HG02610 (cell line): ENCODE measurements around the gene ITPRID2.
A peak's percentile ranks its signal among the peaks of the same experiment; 100 is the strongest.

Experiments used
- ATAC-seq: cut with Tn5 transposase; IDR thresholded peaks from one replicate; pipeline ENCODE4 v1.9.1; 2021; ENCODE audit warnings: mild to moderate bottlenecking, moderate library complexity; ENCODE audit not compliant: unreplicated experiment

Gene ITPRID2

DNA sequence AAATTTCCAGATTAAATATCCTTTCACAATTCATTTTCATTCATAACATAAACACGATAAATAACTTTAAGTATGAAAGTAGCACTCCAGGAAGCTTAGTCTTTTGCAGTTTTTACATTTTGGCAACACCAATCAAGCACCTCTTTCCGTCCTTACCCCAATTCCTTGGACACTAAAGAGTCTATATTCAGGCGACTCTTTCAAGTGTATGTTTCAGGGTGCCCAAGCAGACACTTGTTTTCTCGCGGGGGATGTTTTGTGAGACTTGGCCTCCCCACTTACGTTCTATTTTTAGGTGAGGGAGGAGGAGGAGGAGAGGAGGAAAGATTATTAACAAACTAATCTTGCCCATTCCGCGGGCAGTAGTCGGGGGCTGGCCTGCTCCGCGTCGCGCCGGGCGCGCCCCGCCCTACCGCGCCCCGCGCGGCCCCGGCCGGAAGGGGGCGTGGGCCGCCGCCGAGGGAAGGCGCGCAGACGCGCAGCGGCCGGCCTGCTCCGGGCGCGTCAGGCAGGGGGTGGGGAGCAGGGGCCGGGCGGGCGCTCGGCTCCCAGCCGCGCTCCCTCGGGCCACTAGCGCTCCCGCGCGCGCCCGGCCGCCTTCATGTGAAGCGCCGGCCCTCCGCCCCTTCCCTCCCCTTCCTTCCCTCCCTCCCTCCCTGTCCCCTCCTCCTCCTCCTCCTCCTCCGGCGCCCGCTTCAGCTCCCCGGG, at the start of gene ITPRID2:
Gene ITPRID2, plus strand, starts transcription at position 473 of the 708 bp plus-strand sequence. CDS start 337 bp downstream, outside the sequence.
- ATAC-seq = peak; percentile 96

DNA sequence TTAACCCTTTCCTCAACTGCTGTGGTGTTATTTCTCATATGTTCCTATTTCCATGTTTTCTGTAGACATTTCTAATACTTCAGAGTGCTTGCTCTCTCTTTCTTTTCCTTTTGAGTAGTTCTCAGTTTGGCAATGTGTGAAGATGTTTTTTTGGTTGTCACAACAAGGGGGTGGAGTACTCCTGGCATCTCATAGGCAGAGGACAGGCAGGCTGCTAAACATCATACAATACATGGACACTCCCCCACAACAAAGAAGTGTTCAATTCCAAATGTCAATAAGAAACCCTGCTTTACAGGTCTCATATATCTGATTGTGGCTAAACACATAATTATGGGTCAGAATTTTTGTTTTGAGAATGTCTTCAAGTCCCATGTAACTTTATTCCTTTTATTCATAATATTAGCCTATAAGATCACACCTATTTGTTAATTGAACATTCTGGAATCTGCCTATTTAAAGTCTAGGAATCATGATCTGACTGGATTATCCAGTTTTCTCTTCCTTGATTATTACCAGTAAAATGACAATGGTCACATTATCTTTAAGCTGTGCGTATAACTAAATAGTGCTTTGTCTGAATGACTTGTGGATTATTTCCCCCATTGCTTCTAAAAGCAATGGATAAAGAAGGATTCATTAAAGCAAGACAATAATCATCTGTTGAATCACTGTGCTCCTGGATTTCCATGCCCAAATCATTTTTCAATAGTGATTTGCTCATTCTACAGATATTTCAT, 46.8 kb upstream of the ITPRID2 start:
- no peak for ATAC-seq

DNA sequence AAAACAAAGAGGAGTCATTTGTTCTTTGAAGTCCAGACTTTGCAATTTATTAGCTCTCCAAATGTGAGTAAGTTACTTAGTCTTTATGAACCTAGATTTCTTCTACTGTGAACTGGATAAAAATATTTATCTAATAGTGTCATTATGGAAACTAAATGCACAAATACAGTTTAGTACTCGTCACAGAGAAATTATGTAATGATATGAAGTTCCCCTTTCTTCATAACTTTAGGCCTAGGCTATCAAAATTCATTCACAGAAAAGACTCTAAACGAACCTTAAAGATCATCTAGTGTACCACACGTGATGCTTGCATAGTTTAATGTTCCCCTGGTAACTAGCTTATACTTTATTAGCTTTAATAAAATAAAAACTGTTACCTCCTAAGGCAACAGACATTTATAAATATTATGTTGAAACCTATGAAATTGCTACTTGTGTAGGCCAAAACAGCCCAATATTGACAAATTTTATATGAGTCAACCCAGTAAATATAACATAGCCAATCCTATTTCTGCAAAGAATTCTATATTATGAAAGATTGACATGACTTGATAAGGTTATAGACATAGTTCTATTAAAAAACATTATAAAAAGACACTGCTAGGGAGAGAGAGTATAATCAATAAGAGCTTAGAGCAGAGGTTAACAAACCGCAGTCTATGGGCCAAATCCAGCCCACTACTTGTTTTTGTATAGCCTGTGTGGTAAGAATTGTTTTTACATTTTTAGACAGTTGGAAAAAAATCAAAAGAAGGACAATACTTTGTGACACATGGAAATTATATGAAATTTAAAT, 44.9 kb upstream of the ITPRID2 start:
- ATAC-seq = no peak

DNA sequence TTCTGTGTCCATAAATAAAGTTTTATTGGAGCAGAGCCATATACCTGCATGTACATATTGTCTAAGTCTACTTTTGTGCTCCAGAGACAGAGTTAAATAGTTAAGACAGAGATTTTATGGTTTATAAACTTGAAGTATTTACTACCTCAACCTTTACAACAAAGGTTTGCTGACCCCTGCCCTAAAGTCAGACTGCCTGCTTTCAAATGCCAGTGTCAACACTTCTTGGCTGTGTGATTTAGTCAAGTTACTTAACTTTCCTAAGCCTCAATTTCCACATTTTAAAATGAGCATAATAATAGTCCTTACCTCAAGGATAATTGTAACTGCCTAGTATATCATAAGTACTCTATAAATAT, 44.4 kb upstream of the ITPRID2 start:
- no peak for ATAC-seq

DNA sequence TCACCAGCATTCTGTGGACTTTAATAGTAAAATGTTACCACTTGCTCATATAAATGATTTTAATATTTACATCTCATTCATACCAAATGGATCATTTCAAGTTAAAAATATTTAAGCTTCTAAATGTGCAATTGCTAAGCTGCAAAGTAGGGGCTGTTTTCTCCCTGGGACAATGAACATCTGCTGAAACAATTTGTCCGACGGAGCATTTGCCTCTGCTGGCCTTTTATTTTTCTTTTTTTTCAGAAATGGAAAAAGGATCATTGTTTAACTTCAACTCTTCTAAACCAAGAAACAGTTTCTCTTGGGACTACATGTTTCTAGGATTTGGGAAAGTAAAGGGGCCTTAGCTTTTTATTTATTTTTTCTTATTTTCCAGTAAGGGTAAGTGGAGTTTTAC, 43.8 kb upstream of the ITPRID2 start:
- no peak for ATAC-seq

DNA sequence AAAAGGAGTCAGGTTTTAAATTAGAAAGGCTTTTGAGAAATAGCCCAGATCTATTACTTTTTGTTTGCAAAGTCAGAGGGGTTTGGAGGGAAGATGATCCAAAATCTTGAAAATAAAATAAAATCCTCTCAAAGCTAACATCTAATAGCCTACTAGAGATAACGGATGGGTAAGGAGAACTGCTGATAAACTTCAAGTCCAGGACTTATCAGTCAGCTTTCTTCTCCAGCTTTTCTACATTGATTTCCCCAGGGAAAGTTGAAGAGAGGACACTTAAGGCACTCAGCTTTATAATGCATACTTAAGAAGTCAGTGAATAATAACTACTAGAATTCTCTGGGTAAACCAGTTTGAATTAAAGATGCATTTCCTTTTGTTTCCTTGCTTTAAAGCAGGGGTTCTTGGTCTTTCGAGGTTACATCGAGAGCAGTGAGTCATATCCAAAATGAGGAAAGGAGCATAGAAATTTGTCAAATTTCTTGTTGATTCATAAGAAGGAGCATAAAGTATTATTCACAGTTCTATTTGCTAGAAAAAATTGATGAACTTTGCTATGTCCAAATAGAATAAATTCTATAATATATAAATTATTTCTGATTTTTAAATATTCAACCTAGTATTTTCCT, 43.2 kb upstream of the ITPRID2 start:
- no peak for ATAC-seq

DNA sequence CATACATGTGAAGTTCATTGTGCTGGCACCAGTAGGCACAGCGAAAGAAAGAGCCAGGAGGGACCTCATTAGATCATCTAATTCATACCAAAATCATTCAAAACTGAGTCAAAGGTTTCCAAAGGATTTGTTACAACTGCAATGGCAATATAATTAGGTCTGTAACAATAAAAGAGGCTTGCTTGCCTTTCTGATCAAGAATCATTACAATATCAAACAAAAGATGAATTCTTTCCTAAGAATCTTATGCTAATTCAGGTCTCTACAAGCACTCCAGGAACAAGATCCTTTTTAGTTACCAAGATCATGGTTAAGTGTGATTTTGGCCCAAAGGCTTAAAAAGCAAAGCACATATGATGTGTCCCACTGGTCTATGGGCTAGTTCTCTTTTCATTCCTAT, 41.9 kb upstream of the ITPRID2 start:
- ATAC-seq = no peak

DNA sequence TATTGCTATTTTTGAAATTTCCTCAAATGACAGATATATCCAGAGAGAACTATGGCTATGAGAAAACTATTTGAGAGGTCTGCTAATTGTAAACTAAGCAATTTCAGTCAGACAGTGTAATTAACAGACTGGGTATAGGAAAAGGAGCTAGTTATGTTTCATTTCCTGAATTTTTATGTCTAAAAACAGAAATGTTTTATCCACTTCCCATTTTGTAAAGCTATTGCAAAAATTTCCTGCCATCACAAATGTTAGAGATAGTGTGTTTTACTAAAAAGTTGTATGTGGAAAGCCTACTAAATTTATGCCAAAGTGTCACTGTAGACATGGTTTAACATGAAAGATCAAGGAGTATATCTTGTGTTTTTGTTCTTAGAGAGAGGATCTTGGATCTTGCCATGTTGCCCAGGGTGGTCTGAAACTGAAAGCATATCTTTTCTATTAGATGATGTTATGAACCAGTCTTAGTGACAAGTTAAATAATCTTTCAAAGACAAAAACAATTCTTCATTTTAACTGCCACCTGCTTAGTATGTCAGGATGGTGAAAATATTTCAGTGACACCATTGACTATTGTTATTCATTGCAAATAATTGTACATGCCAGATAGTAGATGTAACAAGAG, 40.5 kb upstream of the ITPRID2 start:
- ATAC-seq = no peak

DNA sequence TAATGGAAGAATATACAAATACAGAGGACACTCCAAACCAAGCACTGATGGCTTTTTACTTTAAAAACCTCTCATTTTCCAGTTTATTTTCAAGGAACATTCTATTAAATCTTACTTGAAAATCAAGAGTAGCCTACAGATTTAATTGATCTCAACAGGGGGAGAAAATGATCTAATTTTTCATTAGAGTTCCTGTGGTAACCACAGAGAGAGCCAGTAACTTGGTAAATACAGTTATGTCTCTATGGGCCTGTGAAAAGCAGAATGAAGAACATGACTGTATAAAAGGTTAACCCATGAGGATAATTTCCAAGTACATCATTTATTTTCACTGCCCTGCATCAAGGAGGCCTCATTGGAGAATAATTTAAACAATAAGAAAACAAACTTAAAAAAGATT, 39.8 kb upstream of the ITPRID2 start:
- no peak for ATAC-seq

DNA sequence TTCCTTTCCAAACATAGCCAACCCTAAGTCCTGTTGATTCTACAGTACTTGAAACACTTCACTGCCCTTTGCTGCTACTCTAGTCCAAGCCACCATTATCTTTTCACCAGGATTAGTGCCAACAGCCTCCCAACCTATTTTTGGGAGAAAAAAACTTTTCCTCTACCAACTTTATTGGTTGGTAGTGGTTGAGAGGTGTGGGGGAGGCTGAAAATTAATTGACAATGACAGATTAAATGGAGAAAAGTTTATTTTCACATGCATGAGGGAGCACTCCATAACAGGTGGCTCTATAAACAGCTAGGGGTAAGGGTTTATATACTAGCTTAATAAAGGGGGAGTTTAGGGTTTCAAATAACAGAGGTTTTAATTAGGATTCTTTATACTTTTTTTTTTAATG, 37.8 kb upstream of the ITPRID2 start:
- no peak for ATAC-seq

DNA sequence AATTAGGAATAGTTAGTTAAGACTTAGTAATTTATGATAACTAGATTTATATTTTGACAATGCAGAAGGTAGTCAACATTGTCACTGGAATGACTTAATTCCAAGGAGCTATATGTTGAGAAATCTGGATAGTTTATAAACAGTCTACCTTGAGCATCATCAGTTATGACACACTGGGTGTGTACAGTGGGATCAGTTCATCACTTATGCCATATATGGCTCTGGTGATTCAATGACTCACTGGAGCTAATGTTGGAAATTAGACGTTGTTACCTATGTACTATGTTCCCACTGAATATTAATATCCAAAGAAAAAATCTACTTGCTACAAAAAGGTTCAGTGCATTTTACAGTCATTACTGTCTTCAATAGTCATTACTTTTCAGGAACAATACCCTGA, 34.0 kb upstream of the ITPRID2 start:
- ATAC-seq = no peak

DNA sequence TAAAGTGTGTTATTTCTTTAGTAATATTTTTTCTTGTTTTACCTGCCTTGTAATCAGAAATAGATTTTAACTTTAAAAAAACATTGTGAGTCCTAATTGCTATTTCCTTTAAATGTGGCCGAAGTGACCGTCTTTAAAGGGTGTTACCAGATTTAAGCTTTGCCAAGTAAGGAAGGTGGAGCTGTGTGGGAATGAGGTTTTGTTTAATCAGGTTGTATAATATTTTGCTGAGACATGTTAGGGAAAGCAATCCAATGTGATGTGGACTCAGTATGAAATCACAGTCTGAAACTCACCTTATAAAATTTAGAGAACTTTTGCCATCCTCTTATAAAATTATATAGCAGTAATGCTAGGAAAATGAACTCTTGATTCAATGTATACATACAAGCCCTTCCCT, 32.9 kb upstream of the ITPRID2 start:
- ATAC-seq = no peak

DNA sequence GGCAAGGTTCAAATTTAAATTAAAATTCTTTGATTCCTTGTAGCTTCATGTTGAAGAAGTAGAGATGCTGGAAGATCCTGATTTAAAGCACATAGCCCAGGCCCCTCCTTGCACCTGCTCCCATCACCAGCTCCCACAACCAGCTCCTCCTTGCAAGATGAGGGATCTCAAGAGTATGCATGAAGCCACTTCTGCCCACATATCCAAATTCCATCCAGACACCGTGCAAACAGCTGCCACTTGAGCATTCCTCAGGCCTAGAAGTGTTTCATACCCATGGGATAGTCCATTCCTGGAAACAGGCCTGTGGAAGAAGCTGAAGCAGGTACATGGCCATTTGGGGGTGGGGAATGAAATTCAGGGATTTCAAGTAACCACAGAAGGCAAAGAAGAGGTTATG, 32.4 kb upstream of the ITPRID2 start:
- no peak for ATAC-seq

DNA sequence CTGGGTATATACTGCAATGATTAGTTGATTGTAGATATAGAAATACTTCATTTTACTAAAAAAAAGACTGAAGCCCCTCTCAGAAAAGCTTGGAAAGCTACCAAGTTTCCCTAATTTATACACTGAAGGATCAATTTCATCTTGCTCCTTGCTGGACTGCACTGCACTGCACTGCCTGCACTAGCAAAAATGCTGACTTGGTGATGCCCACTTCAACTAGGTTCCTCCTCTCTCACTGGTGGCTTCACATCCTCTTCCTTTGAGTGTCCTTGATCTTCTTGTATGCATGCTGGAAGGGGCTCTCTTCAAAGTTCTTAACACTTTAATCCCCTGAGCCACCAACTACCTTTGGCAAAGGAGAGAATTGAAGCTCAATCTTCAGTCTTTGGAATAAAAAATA, 31.7 kb upstream of the ITPRID2 start:
- no peak for ATAC-seq

DNA sequence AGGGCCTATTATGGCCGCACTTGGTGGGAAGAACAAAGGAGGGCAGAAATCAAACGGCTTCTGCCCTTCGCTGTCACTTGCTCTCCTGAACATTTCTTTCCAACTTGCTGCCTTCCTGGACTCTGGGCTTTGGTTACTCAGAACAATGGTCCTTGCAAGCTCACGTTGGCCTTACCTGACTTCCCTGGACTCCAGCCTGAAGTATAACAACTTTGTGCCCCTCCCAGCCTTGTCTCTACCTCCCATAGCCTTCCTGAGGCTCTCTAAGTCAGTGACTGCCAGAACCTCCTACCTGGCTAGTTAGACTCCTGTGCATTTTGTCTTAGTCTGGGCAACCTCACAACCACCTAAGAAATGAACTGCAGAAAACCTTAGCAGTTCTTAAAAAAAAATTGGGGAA, 30.2 kb upstream of the ITPRID2 start:
- no peak for ATAC-seq

DNA sequence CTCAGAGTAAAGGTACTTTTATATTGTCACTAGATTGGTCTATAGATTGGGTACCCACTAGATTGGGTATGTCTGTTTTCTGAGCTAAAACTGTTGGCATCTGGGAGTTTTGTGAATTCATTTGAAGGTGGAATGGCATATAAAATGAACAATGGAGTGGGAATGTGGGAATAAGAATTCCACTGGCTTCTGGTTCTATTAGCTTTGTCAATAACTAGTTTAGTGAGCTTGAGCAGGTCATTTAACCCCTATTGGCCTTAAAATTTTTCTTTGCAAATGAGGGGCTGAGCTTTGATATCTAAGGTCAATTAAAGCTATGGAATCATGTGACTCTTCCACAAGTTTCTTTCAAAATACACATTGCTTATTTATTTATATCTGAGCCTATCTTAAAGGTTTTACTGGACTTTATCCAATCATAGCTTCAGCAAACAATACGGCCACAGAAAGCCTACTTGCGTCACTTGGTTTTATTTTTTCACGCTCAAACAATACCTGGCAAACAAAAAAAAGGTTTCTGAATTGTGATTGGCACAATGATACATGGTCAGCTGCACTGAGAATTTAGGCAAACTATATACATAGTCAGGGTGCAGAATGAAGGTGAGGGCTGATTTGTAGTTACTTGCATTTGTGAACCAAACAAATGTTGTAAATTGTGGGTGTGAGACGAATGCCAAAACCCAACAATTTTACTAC, 28.8 kb upstream of the ITPRID2 start:
- ATAC-seq = no peak

DNA sequence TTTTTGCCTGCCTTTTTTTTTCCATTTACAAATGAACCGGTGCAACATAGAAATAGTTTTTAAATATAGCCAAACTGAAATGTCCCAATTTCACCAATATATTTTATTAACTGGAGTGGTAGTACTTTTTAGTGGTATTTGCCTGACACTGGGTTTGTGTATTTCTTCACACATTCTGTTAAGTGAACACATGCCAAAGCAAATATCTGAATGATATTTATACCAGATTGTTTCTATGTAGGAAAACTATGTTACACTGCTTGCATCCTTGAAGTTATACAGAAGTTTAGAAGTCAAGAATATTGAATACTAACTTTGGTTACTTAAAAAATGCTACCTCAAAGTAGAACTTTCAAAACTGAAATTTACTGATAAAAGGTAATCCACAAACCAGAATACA, 19.4 kb upstream of the ITPRID2 start:
- no peak for ATAC-seq

DNA sequence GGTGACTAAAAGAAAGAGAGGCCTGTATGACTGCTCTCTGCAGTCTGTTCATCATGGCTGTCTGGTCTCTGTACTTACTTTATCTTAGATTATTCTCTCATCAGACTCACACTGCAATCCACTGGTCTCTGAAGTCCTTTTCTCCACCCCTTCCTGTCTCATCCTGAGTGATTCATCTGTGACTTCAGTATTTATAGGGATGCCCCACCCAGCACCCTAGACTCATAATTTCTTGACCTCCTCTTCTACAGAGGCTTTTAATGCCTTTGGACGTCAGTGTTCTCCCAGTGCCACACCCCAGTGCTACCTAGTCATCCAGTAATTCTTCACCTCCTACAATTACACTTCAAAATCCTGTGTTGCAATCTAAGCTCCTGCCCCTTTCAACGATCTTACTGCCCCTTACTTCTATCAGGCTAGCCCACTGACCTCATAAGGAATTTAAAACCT, 14.9 kb upstream of the ITPRID2 start:
- no peak for ATAC-seq

DNA sequence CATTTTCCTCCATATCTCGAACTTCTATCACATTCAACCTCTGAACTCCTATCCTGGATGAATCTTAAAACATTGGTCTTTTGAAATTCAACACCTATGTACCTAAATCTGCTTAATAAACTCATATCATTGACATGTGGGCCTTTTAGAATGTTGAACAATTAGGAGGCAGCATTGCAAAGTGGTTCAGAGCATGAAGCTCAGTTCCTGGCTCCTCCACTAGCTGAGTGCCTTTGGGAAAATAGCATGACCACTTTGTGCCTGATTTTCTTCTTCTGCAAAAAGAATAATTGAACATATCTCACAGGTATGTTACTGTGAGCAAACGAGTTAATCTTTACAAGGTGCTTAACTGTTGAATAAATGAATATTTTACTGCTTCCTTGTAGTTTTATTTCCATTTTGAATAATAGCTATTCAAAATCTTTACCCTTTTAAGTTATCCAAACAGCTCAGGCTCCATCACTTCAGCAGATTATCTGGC, 14.3 kb upstream of the ITPRID2 start:
- ATAC-seq = no peak

DNA sequence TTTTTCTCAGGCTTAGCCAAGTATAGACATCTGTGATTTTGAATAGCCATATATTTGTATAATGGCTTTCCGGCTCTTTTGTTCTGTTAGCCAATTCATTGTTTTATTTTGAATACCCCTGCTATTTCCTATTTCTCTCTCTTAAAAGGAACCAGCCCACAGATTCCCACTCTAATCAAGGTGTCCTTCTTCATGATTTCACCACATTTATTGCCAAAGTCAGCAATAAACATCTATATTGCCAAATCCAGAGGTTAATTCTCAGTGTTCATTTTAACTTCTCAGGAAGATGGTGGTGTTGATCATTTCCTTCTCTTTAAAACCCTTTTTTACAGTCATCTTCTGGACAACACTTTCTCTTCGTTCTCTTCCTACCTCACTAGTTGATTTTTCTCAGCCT, 13.1 kb upstream of the ITPRID2 start:
- no peak for ATAC-seq
